Measurements from ENCODE around the gene AHSP. TPM values are rescaled to one million over a fixed set of nuclear protein-coding genes. Genes with fewer than 3 reads are reported as not detected.

The AHSP gene
- total RNA-seq, 1 donor from 2014 or later: not detected

DNA sequence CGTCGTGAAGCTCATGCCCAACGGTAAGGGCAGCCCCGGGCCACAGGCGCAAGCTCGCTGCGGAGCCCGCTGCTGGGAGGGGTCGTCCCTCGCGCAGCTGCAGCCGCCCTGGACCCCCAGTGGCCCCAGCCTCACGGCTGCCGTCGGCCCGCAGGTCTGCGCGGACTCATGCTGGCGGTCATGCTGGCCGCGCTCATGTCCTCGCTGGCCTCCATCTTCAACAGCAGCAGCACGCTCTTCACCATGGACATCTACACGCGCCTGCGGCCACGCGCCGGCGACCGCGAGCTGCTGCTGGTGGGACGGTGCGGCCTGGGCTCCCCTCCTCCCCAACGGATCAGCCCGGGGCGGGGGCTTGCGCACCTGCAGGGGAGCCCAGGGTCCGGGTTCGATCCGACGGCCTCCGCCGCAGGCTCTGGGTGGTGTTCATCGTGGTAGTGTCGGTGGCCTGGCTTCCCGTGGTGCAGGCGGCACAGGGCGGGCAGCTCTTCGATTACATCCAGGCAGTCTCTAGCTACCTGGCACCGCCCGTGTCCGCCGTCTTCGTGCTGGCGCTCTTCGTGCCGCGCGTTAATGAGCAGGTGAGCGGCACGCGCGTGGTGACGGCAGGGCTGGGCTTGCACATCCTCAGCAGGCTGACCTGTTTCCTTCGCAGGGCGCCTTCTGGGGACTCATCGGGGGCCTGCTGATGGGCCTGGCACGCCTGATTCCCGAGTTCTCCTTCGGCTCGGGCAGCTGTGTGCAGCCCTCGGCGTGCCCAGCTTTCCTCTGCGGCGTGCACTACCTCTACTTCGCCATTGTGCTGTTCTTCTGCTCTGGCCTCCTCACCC lies 39.0 kb upstream of the AHSP start:
- H3K9me3 Mint-ChIP-seq: no peaks in the 10 kb centered on the region
- peaks cover 12% of the 10 kb centered on the region for H3K36me3 Mint-ChIP-seq
- peak overlapping the region; percentile 87 for H3K4me3 Mint-ChIP-seq
- no peaks in the 10 kb centered on the region for H3K4me1 Mint-ChIP-seq (ENCODE audit: unreplicated experiment)
- TF ChIP-seq, protein P1, sequence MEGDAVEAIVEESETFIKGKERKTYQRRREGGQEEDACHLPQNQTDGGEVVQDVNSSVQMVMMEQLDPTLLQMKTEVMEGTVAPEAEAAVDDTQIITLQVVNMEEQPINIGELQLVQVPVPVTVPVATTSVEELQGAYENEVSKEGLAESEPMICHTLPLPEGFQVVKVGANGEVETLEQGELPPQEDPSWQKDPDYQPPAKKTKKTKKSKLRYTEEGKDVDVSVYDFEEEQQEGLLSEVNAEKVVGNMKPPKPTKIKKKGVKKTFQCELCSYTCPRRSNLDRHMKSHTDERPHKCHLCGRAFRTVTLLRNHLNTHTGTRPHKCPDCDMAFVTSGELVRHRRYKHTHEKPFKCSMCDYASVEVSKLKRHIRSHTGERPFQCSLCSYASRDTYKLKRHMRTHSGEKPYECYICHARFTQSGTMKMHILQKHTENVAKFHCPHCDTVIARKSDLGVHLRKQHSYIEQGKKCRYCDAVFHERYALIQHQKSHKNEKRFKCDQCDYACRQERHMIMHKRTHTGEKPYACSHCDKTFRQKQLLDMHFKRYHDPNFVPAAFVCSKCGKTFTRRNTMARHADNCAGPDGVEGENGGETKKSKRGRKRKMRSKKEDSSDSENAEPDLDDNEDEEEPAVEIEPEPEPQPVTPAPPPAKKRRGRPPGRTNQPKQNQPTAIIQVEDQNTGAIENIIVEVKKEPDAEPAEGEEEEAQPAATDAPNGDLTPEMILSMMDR (conservative IDR thresholded peaks at IDR 0.05): no peak
- DNase-seq (ENCODE audit: extremely low spot score, unreplicated experiment): no peak
- H3K27me3 Mint-ChIP-seq: peaks cover 38% of the 10 kb centered on the region
- H3K27ac Mint-ChIP-seq: no peak overlapping the region

DNA sequence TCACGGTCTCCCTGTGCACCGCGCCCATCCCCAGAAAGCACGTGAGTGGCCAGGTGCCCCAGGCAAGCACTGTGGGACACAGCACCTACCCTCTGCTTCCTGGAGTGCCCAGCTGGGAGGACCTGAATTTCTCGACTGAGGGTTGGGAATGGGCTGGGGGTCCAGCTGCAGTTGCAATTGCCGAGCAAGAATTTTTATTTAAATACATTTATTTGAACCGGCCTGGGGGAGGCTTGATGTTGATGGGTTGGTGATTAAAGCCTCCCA lies 38.5 kb upstream of the AHSP start:
- TF ChIP-seq, protein P1 (conservative IDR thresholded peaks at IDR 0.05): no peak
- Mint-ChIP-seq H3K27ac (no peak overlapping the region), H3K9me3 (no peaks in the 10 kb centered on the region), H3K4me3 (peak overlapping the region; percentile 36), H3K4me1 (ENCODE audit: unreplicated experiment) (no peaks in the 10 kb centered on the region), H3K27me3 (peaks cover 36% of the 10 kb centered on the region), H3K36me3 (peaks cover 12% of the 10 kb centered on the region)
- no peak for DNase-seq (ENCODE audit: extremely low spot score, unreplicated experiment)

DNA sequence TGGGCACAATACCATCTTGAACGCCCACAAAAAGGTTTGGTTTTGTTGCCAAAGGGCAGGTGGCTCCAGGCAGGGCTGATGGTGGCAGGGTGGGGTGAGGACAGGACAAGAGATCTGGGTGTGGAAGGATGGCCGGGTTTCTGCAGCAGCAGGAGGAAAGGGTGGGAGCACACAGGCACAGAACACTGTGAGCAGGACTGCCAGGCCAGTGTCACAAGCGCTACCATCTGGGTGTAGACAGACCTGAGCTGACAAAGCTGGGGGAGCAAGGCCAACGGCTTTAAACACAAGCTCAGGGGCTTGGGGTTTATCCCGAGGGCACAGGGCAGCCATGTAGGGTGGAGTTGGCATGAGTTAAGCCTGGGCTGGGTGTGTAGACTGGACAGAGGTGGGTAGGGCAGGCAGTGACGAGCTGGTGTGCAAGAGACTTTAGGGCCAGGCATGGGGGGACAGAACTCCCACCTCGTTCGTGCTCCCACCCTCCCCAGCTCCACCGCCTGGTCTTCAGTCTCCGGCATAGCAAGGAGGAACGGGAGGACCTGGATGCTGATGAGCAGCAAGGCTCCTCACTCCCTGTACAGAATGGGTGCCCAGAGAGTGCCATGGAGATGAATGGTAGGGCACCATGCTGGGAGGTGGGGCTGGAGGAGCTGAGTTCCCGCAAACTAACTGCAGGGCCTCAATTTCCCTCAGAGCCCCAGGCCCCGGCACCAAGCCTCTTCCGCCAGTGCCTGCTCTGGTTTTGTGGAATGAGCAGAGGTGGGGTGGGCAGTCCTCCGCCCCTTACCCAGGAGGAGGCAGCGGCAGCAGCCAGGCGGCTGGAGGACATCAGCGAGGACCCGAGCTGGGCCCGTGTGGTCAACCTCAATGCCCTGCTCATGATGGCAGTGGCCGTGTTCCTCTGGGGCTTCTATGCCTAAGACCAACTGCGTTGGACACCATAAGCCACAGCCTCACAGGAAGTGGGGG lies 37.8 kb upstream of the AHSP start:
- TF ChIP-seq, protein P1 (conservative IDR thresholded peaks at IDR 0.05): no peak
- no peaks in the 10 kb centered on the region for H3K9me3 Mint-ChIP-seq

DNA sequence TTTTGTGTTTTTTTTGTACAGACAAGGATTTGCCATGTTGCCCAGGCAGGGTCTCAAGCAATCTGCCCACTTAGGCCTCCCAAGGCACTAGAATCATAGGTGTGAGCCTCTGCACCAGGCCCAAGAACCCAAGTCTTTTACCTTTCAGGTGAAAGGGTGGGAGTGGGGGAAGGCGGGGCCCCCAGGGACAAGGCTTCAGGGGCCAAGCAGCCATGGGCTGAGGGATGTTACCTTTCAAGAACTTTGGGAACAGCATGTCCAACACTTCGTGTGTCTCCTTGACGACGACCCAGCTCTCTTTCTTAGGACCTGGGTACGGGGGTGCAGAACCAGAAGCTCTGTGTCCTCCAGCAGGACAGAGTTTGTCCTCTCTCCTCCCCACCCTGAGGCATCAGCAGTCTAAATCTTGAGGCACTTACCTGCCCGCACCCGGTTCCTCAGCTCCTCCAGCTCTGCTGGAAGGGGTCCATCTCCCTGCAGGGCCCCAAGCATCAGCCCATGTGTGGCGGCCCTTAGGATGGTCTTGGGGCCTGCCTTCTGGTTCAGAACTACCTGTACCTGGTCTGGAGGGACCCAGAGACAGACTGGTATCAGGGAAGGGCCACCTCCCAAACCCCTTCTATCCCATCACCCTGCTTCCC lies 35.8 kb upstream of the AHSP start:
- TF ChIP-seq, protein P1 (conservative IDR thresholded peaks at IDR 0.05): no peak
- DNase-seq (ENCODE audit: extremely low spot score, unreplicated experiment): no peak
- no peak overlapping the region for H3K4me3 Mint-ChIP-seq
- H3K27ac Mint-ChIP-seq: no peak overlapping the region
- H3K27me3 Mint-ChIP-seq: peaks cover 12% of the 10 kb centered on the region
- H3K9me3 Mint-ChIP-seq: no peaks in the 10 kb centered on the region
- H3K4me1 Mint-ChIP-seq (ENCODE audit: unreplicated experiment): no peaks in the 10 kb centered on the region
- peaks cover 12% of the 10 kb centered on the region for H3K36me3 Mint-ChIP-seq

More for the DNA sequence above, 37.8 kb upstream of the AHSP start:
- Mint-ChIP-seq H3K4me3 (peak overlapping the region; percentile 77), H3K4me1 (ENCODE audit: unreplicated experiment) (no peaks in the 10 kb centered on the region), H3K27ac (no peak overlapping the region), H3K27me3 (peaks cover 32% of the 10 kb centered on the region), H3K36me3 (peaks cover 12% of the 10 kb centered on the region)
- DNase-seq (ENCODE audit: extremely low spot score, unreplicated experiment): no peak

DNA sequence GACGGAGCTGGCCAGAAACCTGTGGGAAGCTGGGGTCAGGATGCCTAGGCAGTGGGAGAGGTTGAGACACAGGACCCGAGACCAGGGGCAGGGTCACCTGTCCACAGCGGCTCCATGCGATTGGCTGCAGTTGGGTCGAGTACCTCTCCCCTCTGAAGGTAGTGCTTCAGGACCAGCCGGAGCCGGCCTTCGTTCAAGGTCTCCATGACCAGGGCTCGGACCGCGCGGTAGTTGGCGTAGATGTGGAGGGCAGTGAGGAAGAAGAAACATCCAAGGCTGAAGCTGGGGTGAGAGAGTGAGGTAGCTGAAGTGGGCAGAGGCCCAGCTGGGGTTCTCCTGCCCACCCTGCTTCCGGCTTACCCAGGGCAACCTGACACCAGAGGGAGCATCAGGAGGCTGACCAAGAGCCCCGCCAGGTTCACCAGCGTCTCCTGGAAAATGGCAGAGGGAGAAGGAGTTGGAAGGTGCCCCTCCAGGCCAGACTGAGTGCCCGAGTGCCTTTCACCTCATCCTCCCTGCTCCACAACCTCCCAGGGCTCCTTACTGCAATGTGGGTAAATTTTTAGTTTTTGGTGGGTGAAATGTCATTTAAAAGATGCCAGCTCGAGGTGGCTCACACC lies 34.1 kb upstream of the AHSP start:
- H3K9me3 Mint-ChIP-seq: no peaks in the 10 kb centered on the region
- no peak for DNase-seq (ENCODE audit: extremely low spot score, unreplicated experiment)
- peaks cover 3% of the 10 kb centered on the region for H3K27me3 Mint-ChIP-seq
- H3K4me3 Mint-ChIP-seq: no peak overlapping the region
- H3K4me1 Mint-ChIP-seq (ENCODE audit: unreplicated experiment): no peaks in the 10 kb centered on the region
- no peak overlapping the region for H3K27ac Mint-ChIP-seq
- peaks cover 17% of the 10 kb centered on the region for H3K36me3 Mint-ChIP-seq
- TF ChIP-seq, protein P1 (conservative IDR thresholded peaks at IDR 0.05): no peak
